GM12878 (cell line): Measurements from ENCODE around the gene CEP131. TPM values are rescaled to one million over a fixed set of nuclear protein-coding genes. Genes with fewer than 3 reads are reported as not detected.

ENCODE experiments used
- ATAC-seq: fragments of 200-7000 bp; cut with Tn5 transposase; 3 replicates; pipeline ENCODE4 v1.9.1; 2020; ENCODE audit warnings: mild to moderate bottlenecking, moderate library complexity
- BruUV-seq: library from RNA; stranded (reverse); fragments of 400-500 nt; replicated peaks from 2 replicates; lab custom pipeline; 2021; lab: Mats Ljungman, UMichigan
- CTCF ChIA-PET: fragments of 300-600 bp; sonication (Branson Sonifier 250); formaldehyde crosslinking; extraction: SDS; loops from one replicate; lab custom pipeline; 2021; ENCODE audit warnings: inconsistent platforms; lab: Yijun Ruan, JAX
- POLR2A ChIA-PET: fragments of 350-600 bp; formaldehyde crosslinking; extraction: SDS; loops from one replicate; lab custom pipeline; 2021; ENCODE audit warnings: inconsistent platforms; lab: Charles Lee
- RAD21 ChIA-PET: fragments of 300-600 bp; sonication (Branson Sonifier 250); formaldehyde crosslinking; loops from one replicate; lab custom pipeline; 2023; ENCODE audit warnings: antibody characterized with exemption; ENCODE audit not compliant: unreplicated experiment; lab: Charles Lee
- SMC1A ChIA-PET: fragments of 300-600 bp; sonication (Branson Sonifier 250); formaldehyde crosslinking; loops from one replicate; lab custom pipeline; 2023; ENCODE audit not compliant: unreplicated experiment, uncharacterized antibody; lab: Charles Lee
- DNase-seq: peaks from one replicate; pipeline ENCODE4 v3.0.0-alpha.2; 2011; ENCODE audit warnings: low read depth, low spot score
- FAIRE-seq: peaks from 3 replicates; lab custom pipeline; 2011; peaks lifted over from hg19 to GRCh38; lab: Jason Lieb, UNC
- H2AFZ ChIP-seq: 2 replicates; pipeline ENCODE4 v1.6.0; 2011; ENCODE audit warnings: low read depth, low read length, control low read depth; ENCODE audit not compliant: control insufficient read depth
- H3K27ac ChIP-seq: 2 replicates; pipeline ENCODE4 v1.5.1; 2011; ENCODE audit warnings: control low read depth; ENCODE audit not compliant: control insufficient read depth, insufficient read depth
- H3K27me3 ChIP-seq, 2 experiments: replicated peaks in 1 of 2; 2 replicates each; pipeline versions ENCODE4 v1.6.0 to v1.6.1; 2011; ENCODE audit warnings: low read length in 1 of 2; ENCODE audit not compliant: control insufficient read depth in 2 of 2, insufficient read depth in 2 of 2
- H3K36me3 ChIP-seq, 2 experiments: 2 replicates each; pipeline ENCODE4 v1.5.1; 2011; ENCODE audit warnings: low read length in 1 of 2; ENCODE audit not compliant: control insufficient read depth in 2 of 2, insufficient read depth in 2 of 2
- H3K4me1 ChIP-seq: 2 replicates; pipeline ENCODE4 v1.6.1; 2011; ENCODE audit warnings: mild to moderate bottlenecking, low read length, moderate library complexity, mixed read lengths; ENCODE audit not compliant: control insufficient read depth, insufficient read depth
- H3K4me2 ChIP-seq: 2 replicates; pipeline ENCODE4 v1.6.0; 2011; ENCODE audit warnings: control low read depth; ENCODE audit not compliant: control insufficient read depth, insufficient read depth
- H3K4me3 ChIP-seq: fragments of 200-600 bp; sonication (generic); 2 replicates; pipeline ENCODE4 v1.5.1; 2016
- H3K79me2 ChIP-seq: 2 replicates; pipeline ENCODE4 v1.6.0; 2011; ENCODE audit warnings: low read length; ENCODE audit not compliant: control insufficient read depth, insufficient read depth
- H3K9ac ChIP-seq: 2 replicates; pipeline ENCODE4 v1.8.0; 2011; ENCODE audit warnings: low read length, control low read depth, mixed read lengths; ENCODE audit not compliant: control insufficient read depth, insufficient read depth
- H3K9me3 ChIP-seq: replicated peaks from 3 replicates; pipeline ENCODE4 v1.5.1; 2011; ENCODE audit warnings: mild to moderate bottlenecking, low read length; ENCODE audit not compliant: control insufficient read depth, insufficient read depth
- H4K20me1 ChIP-seq: 2 replicates; pipeline ENCODE4 v1.6.0; 2011; ENCODE audit not compliant: control insufficient read depth, insufficient read depth
- ATF2 ChIP-seq: IDR thresholded peaks from 2 replicates; pipeline ENCODE4 v1.6.1; 2012; ENCODE audit warnings: low read length, inconsistent platforms
- ATF7 ChIP-seq: fragments of 450-650 bp; IDR thresholded peaks from 2 replicates; pipeline ENCODE4 v1.6.1; 2016; ENCODE audit warnings: low read depth, mild to moderate bottlenecking
- CREM ChIP-seq: IDR thresholded peaks from 2 replicates; pipeline ENCODE4 v1.6.1; 2014; ENCODE audit warnings: antibody characterized with exemption, low read depth
- E2F4 ChIP-seq: IDR thresholded peaks from 2 replicates; pipeline ENCODE4 v1.6.1; 2012; ENCODE audit warnings: low read depth, low read length, improper control_type of control experiment
- NBN ChIP-seq: fragments of 450-650 bp; IDR thresholded peaks from 2 replicates; pipeline ENCODE4 v1.6.1; 2016
- SKIL ChIP-seq: fragments of 450-650 bp; IDR thresholded peaks from 2 replicates; pipeline ENCODE4 v1.6.1; 2017; ENCODE audit warnings: mild to moderate bottlenecking, low read depth, inconsistent platforms; ENCODE audit not compliant: poor library complexity, severe bottlenecking
- SPI1 ChIP-seq: IDR thresholded peaks from 2 replicates; pipeline ENCODE4 v1.6.1; 2011; ENCODE audit warnings: low read depth, mild to moderate bottlenecking, low read length, moderate library complexity, borderline replicate concordance; ENCODE audit not compliant: insufficient read depth
- WGBS: methylation state at CpG from one replicate; pipeline ENCODE4 v1.1.6; 2016; ENCODE audit warnings: low lambda C conversion rate; ENCODE audit not compliant: insufficient replicate concordance, insufficient coverage; ENCODE audit errors: missing lambda C conversion rate; 5-methylcytosine and 5-hydroxymethylcytosine counted together
- in situ Hi-C: fragments of 300-500 bp; cut with MboI; formaldehyde crosslinking; loops from 9 replicates; pipeline ENCODE4 v1.14.3; 2018; ENCODE audit warnings: mixed read lengths
- intact Hi-C: fragments of 100-400 bp; cut with micrococcal nuclease; formaldehyde crosslinking; loops from one replicate; pipeline ENCODE4 v1.14.2; 2022; ENCODE audit not compliant: unreplicated experiment
- polyA plus RNA-seq, 11 experiments: library from polyadenylated mRNA; depleted of rRNA in 4 of 11; unstranded in 6 of 11; stranded (reverse) in 5 of 11; fragments of >200 nt; fragmentation: Nextera tagmentation in 4 of 11; fragmentation: Illumina TruSeq in 1 of 11; extraction: Ambion mirVana in 4 of 11; extraction: Trizol in 1 of 11; gene quantifications; 1 replicate in 1 of 11; 2 replicates in 10 of 11; pipeline versions ENCODE4 v1.2.1 to v1.2.3, GENCODE V29; 2011 to 2016; ENCODE audit warnings: inconsistent platforms in 2 of 11, missing spikeins in 2 of 11, low read depth in 1 of 11
- total RNA-seq, 4 experiments: library from RNA; depleted of rRNA in 3 of 4; stranded (reverse); fragments of >200 nt in 3 of 4; fragmentation: Illumina TruSeq in 1 of 4; extraction: Trizol in 1 of 4; gene quantifications; 2 replicates each; pipeline versions ENCODE4 v1.2.1 to v1.2.3, GENCODE V29; 2013 to 2021

The CEP131 gene
- total and polyA plus RNA-seq, 10 of the 15 experiments (the other 5 are each of a cell fraction or from before 2014, with no cell fraction given) = 0.05 to 17.3 (median 6.7) TPM

- TF ChIP-seq ATF7 = no peak
- no peak for TF ChIP-seq SKIL
Observed at GRCh38 chr17:81161536-81161935, 61.2 kb downstream of the CEP131 start (continued).

GRCh38 chr17:81160747-81161453 lies 61.9 kb downstream of the CEP131 start:
- no peak overlapping the region for H3K27ac ChIP-seq
- H3K79me2 ChIP-seq = no peaks in the 10 kb centered on the region
- no peak overlapping the region for H3K9ac ChIP-seq
- ChIA-PET RAD21 (no interaction called here), POLR2A (no interaction called here), CTCF (no interaction called here), SMC1A (no interaction called here)
- in situ Hi-C loops = no loop called here
- no peaks in the 10 kb centered on the region for H4K20me1 ChIP-seq
- TF ChIP-seq ATF2 (no peak), SPI1 (no peak), E2F4 (no peak), CREM (no peak), NBN (no peak)
- no peaks in the 10 kb centered on the region; a peak in 2 of 4 replicates for H3K27me3 ChIP-seq
- no peaks in the 10 kb centered on the region for H3K36me3 ChIP-seq
- DNase-seq (no peak), ATAC-seq (no peak), FAIRE-seq (no peak)
- no TSS peak for BruUV-seq
- no peak overlapping the region for H3K4me3 ChIP-seq
- intact Hi-C loops = no loop called here
- no peak overlapping the region for H2AFZ ChIP-seq
- no peaks in the 10 kb centered on the region for H3K9me3 ChIP-seq
- H3K4me2 ChIP-seq = no peak overlapping the region
- H3K4me1 ChIP-seq = no peaks in the 10 kb centered on the region
- 23% methylated on average over 30 of the region's 32 CpGs for WGBS
